Sigmoid colon (tissue), 7 donors: ENCODE data around the gene ABCB7. TPM values are rescaled to one million over a fixed set of nuclear protein-coding genes. Genes with fewer than 3 reads are reported as not detected.
"Not testable (repeated sequence)": the region's sequence is repeated elsewhere in the genome, so short reads cannot be mapped to it uniquely, and the experiment has no call there.

ENCODE experiments used
- DNase-seq: peaks from one replicate; pipeline ENCODE4 v3.0.0-alpha.2; 2019
- H3K27ac ChIP-seq, 4 donors: fragments of 200-600 bp; sonication (generic); one replicate each; pipeline ENCODE4 v1.5.1; 2016 to 2019; ENCODE audit warnings: mild to moderate bottlenecking in 1 of 4
- H3K27me3 ChIP-seq, 3 donors: fragments of 200-600 bp; sonication (generic); one replicate each; pipeline ENCODE4 v1.5.1; 2019; ENCODE audit warnings: mild to moderate bottlenecking in 1 of 3
- H3K36me3 ChIP-seq, 4 donors: fragments of 200-600 bp; sonication (generic); one replicate each; pipeline ENCODE4 v1.5.1; 2016 to 2019
- H3K4me1 ChIP-seq, 4 donors: fragments of 200-600 bp; sonication (generic); one replicate each; pipeline ENCODE4 v1.5.1; 2017 to 2019
- H3K4me3 ChIP-seq, 4 donors: fragments of 200-600 bp; sonication (generic); one replicate each; pipeline ENCODE4 v1.5.1; 2017 to 2019; ENCODE audit warnings: mild to moderate bottlenecking in 2 of 4, moderate library complexity in 1 of 4
- H3K9me3 ChIP-seq, 4 donors: fragments of 200-600 bp in 3 of 4; sonication (generic) in 3 of 4; one replicate each; pipeline versions ENCODE4 v1.5.1 to v1.6.1; 2013 to 2019
- CTCF ChIP-seq, 4 experiments: fragments of 450-650 bp in 3 of 4; fragments of 200-600 bp in 1 of 4; IDR thresholded peaks; one replicate each; pipeline ENCODE4 v1.5.1; 2016 to 2019; ENCODE audit warnings: antibody characterized with exemption in 4 of 4, mild to moderate bottlenecking in 3 of 4, moderate library complexity in 2 of 4
- EP300 ChIP-seq, 4 donors: sonication (generic); formaldehyde crosslinking; IDR thresholded peaks; one replicate each; pipeline ENCODE4 v1.6.1; 2017; ENCODE audit warnings: antibody characterized with exemption in 4 of 4
- POLR2A ChIP-seq, 2 donors: fragments of 450-650 bp; IDR thresholded peaks; one replicate each; pipeline ENCODE4 v1.6.1; 2016; ENCODE audit warnings: antibody characterized with exemption in 2 of 2, mild to moderate bottlenecking in 2 of 2, moderate library complexity in 2 of 2
- POLR2AphosphoS5 ChIP-seq, 4 donors: sonication (generic); formaldehyde crosslinking; IDR thresholded peaks; one replicate each; pipeline ENCODE4 v1.6.1; 2017; ENCODE audit warnings: antibody characterized with exemption in 4 of 4
- WGBS, 2 donors: extraction: QIAGEN DNeasy Blood & Tissue Kit; methylation state at CpG; one replicate each; pipeline ENCODE4 v1.1.7; 2013; 5-methylcytosine and 5-hydroxymethylcytosine counted together
- intact Hi-C: fragments of 100-400 bp; cut with DNase I; formaldehyde crosslinking; loops from one replicate; pipeline ENCODE4 v1.15.1; 2023
- polyA plus RNA-seq, 3 donors: library from polyadenylated mRNA; stranded (reverse); fragments of 200-250 nt; gene quantifications; one replicate each; pipeline ENCODE4 v1.2.3, GENCODE V29; 2013
- small RNA-seq, 3 donors: library from RNA; depleted of rRNA; stranded (forward); fragments of <200 nt; gene quantifications; one replicate each; pipeline ENCODE3, GENCODE V24; 2016
- total RNA-seq, 4 donors: library from RNA; depleted of rRNA; stranded (reverse); fragments of >200 nt; gene quantifications; one replicate each; pipeline ENCODE4 v1.1.0, GENCODE V29; 2016
- donor health status: healthy with polysubstance abuse.
- donor health status: Bipolar disorder and iron deficiency.
- donor health status: healthy.

ABCB7 gene
- total and polyA plus RNA-seq, 7 donors: 5.8 to 88.5 (median 37.6) TPM

DNA sequence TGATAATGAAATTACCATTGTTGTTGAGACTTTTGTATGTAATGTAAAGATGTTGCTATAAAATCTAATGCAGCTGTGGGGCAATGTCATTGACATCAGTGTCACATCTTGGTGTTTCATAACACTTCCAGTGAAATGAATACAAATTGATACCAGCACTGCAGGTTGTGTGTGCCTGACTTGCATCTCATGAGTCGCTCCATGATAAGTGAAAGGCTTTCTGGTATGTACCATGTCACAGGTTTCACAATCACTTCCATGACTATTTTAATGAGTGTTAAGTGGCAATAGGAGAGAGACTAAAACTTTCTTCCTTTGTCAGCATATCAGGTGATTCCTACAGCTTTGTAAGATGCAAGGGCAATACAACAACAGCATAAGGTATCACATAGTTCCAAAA lies 94.4 kb downstream of the ABCB7 start:
- H3K27ac ChIP-seq: no peak overlapping the region
- no peaks in the 10 kb centered on the region for H3K36me3 ChIP-seq
- DNase-seq: no peak
- TF ChIP-seq CTCF (IDR thresholded peaks at IDR 0.05): no peak
- TF ChIP-seq POLR2AphosphoS5 (IDR thresholded peaks at IDR 0.05): no peak
- TF ChIP-seq POLR2A (IDR thresholded peaks at IDR 0.05): no peak
- no peak for TF ChIP-seq EP300 (IDR thresholded peaks at IDR 0.05)
- no peak overlapping the region for H3K4me3 ChIP-seq
- no peaks in the 10 kb centered on the region for H3K9me3 ChIP-seq
- intact Hi-C loops: no loop called here
- H3K4me1 ChIP-seq: no peaks in the 10 kb centered on the region
- no peaks in the 10 kb centered on the region for H3K27me3 ChIP-seq
- WGBS, 2 donors: 90% methylated on average over 1 of the region's 1 CpG

DNA sequence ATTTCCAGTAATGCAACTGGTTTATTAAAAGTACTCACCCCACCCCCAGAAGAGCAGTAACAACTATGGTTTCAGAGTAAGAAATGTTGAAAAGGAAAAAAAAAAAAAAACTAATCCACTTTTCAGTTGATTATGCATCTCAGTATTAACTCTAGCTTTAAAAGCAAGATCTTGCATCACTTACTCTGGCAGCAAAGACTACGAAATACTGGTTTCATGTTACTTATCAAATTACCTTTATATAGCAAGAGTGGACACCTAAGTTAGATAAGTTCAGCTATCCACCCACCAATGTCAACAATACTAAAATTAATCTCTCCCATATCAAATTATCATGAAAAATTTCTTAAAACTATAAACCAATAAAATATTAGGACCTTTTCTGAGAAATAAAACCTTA lies 105.0 kb downstream of the ABCB7 start:
- TF ChIP-seq CTCF (IDR thresholded peaks at IDR 0.05): no peak
- no peak for TF ChIP-seq POLR2A (IDR thresholded peaks at IDR 0.05)
- TF ChIP-seq EP300 (IDR thresholded peaks at IDR 0.05): no peak
- no peak for TF ChIP-seq POLR2AphosphoS5 (IDR thresholded peaks at IDR 0.05)
- 93 to 96% methylated on average over 1 of the region's 1 CpG for WGBS, 2 donors
- H3K4me3 ChIP-seq: no peak overlapping the region
- DNase-seq: no peak
- peaks cover 0 to 7% (median 0%) of the 10 kb centered on the region in 4 donors for H3K36me3 ChIP-seq
- no peaks in the 10 kb centered on the region for H3K27me3 ChIP-seq
- intact Hi-C loops: no loop called here
- no peaks in the 10 kb centered on the region for H3K9me3 ChIP-seq
- no peaks in the 10 kb centered on the region for H3K4me1 ChIP-seq
- no peak overlapping the region for H3K27ac ChIP-seq

DNA sequence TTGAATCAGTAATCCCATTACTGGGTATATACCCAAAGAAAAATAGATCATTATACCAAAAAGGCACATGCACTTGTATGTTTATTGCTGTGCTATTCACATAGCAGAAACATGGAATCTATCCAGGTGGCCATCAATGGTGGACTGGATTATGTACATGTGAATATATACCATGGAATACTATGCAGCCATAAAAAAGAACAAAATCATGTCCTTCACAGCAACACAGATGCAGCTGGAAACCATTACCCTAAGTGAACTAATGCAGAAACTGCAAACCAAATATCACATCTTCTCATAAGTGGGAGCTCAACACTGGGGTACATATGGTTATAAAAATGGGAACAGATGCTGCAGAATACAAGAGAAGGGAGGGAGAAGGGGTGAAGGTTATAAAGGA lies 110.7 kb downstream of the ABCB7 start:
- H3K4me1 ChIP-seq: no peaks in the 10 kb centered on the region
- DNase-seq: no peak
- no peak for TF ChIP-seq EP300 (IDR thresholded peaks at IDR 0.05)
- no peak for TF ChIP-seq POLR2A (IDR thresholded peaks at IDR 0.05)
- no peak for TF ChIP-seq CTCF (IDR thresholded peaks at IDR 0.05)
- no peak for TF ChIP-seq POLR2AphosphoS5 (IDR thresholded peaks at IDR 0.05)
- no peaks in the 10 kb centered on the region for H3K9me3 ChIP-seq
- no peaks in the 10 kb centered on the region for H3K36me3 ChIP-seq
- no peaks in the 10 kb centered on the region for H3K27me3 ChIP-seq
- intact Hi-C loops: no loop called here
- H3K4me3 ChIP-seq: no peak overlapping the region
- no peak overlapping the region for H3K27ac ChIP-seq

DNA sequence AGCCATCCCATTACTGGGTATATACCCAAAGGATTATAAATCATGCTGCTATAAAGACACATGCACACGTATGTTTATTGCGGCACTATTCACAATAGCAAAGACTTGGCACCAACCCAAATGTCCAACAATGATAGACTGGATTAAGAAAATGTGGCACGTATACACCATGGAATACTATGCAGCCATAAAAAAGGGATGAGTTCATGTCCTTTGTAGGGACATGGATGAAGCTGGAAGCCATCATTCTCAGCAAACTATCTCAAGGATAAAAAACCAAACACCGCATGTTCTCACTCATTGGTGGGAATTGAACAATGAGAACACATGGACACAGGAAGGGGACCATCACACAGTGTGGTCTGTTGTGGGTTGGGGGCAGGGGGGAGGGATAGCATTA lies 111.9 kb downstream of the ABCB7 start:
- H3K9me3 ChIP-seq, H3K27ac ChIP-seq, H3K4me3 ChIP-seq, H3K4me1 ChIP-seq, H3K36me3 ChIP-seq, intact Hi-C loops, H3K27me3 ChIP-seq, DNase-seq: not testable (repeated sequence)
- 93% methylated on average over 2 of the region's 4 CpGs for WGBS, 2 donors

DNA sequence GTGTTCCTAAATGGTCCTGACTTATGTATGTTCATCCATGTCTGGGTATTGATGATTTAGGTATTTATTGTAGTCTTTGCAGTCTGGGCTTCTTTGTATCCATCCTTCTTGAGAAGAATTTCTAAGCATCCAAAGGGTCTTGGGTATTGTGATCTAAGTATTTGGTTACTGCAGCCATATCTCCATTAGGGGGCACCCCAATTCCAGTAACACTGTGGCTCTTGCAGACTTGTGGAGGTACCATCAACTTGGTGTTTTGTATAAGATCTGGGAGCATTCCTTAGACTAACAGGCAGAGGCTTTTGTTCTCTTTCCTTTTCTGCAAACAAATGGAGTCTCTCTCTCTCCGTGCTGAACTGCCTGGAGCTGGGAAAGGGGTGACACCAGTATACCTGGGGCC lies 117.2 kb downstream of the ABCB7 start:
- 59 to 67% methylated on average over 1 of the region's 1 CpG for WGBS, 2 donors
- no peak overlapping the region for H3K27ac ChIP-seq
- TF ChIP-seq POLR2AphosphoS5 (IDR thresholded peaks at IDR 0.05) (no peak), CTCF (IDR thresholded peaks at IDR 0.05) (no peak), EP300 (IDR thresholded peaks at IDR 0.05) (no peak), POLR2A (IDR thresholded peaks at IDR 0.05) (no peak)

More for the DNA sequence above, 117.2 kb downstream of the ABCB7 start:
- Histone ChIP-seq H3K4me1 (no peaks in the 10 kb centered on the region), H3K4me3 (no peak overlapping the region), H3K27me3 (no peaks in the 10 kb centered on the region), H3K36me3 (no peaks in the 10 kb centered on the region), H3K9me3 (no peaks in the 10 kb centered on the region)
- intact Hi-C loops: no loop called here
- no peak for DNase-seq

Small RNA genes lying within 50 kb of the gene (small RNA-seq; reads per million reads assigned to genes)
- gene BUD31P2: 0 reads per million in 3 donors
- 0 reads per million in 3 donors for gene RNU6-562P

Other genes with a start within 250 kb of the ABCB7 start
- 1 to 10 TPM; 4.1 to 7.3 (median 5.6) TPM for gene NEXMIF, start 230.8 kb downstream of the ABCB7 start, total RNA-seq
- gene NEXMIF, start 230.8 kb downstream of the ABCB7 start, polyA plus RNA-seq: under 1 TPM in 2 of 3 donors, not detected in 1; 0.17 to 0.23 TPM
- gene UPRT, start 117.8 kb upstream of the ABCB7 start, total RNA-seq: 10 to 100 TPM; 12.1 to 22.2 (median 16.9) TPM
- gene UPRT, start 117.8 kb upstream of the ABCB7 start, polyA plus RNA-seq: 10 to 100 TPM in 1 of 3 donors, 1 to 10 TPM in 2; 8.4 to 20.3 (median 9.8) TPM